22Rv1 (cell line): ENCODE measurements around the gene TNFAIP2.

Source experiments
- H3K27ac ChIP-seq: fragments of 450-650 bp; 2 replicates; pipeline ENCODE4 v1.5.1; 2017
- CTCF ChIP-seq: fragments of 450-650 bp; IDR thresholded peaks from 2 replicates; pipeline ENCODE4 v1.5.1; 2017; ENCODE audit warnings: mild to moderate bottlenecking
- ZFX ChIP-seq: fragments of 450-650 bp; IDR thresholded peaks from 2 replicates; pipeline ENCODE4 v1.6.1; 2017; ENCODE audit warnings: antibody characterized with exemption, borderline replicate concordance

TNFAIP2 gene

GRCh38 chr14:103122947-103123633 lies at the start of gene TNFAIP2:
Gene TNFAIP2 (plus strand): TSS chr14:103123461. CDS start chr14:103126458, 2,997 bp downstream.
- TF ChIP-seq ZFX (no peak), CTCF (no peak)
- no peak within 1 kb of the TSS for H3K27ac ChIP-seq

- no peak overlapping the region for H3K27ac ChIP-seq
- TF ChIP-seq CTCF: no peak
- TF ChIP-seq ZFX: no peak
Measured at GRCh38 chr14:103073876-103074728, 49.2 kb upstream of the TNFAIP2 start.

GRCh38 chr14:103074729-103075367 lies 48.4 kb upstream of the TNFAIP2 start:
- no peak overlapping the region for H3K27ac ChIP-seq
- TF ChIP-seq CTCF: no peak

- TF ChIP-seq ZFX (no peak), CTCF (peak; percentile 79)
Measured at GRCh38 chr14:103078420-103078749, 44.9 kb upstream of the TNFAIP2 start.

GRCh38 chr14:103078860-103079587 lies 44.2 kb upstream of the TNFAIP2 start:
- H3K27ac ChIP-seq: no peak overlapping the region
- TF ChIP-seq CTCF (no peak), ZFX (no peak)

More at GRCh38 chr14:103078420-103078749, 44.9 kb upstream of the TNFAIP2 start:
- no peak overlapping the region for H3K27ac ChIP-seq

- no peak overlapping the region for H3K27ac ChIP-seq
- TF ChIP-seq ZFX (no peak), CTCF (no peak)
Measured at GRCh38 chr14:103081951-103082350, 41.3 kb upstream of the TNFAIP2 start.
